Adrenal gland (tissue), 5 donors: ENCODE results near the gene AGAP3.

Source experiments
- CTCF ChIP-seq, 6 experiments: fragments of 450-650 bp in 4 of 6; fragments of 200-600 bp in 2 of 6; sonication (generic) in 1 of 6; IDR thresholded peaks; 1 replicate in 5 of 6; 2 replicates in 1 of 6; pipeline versions ENCODE4 v1.5.1 to v1.8.0; 2016 to 2021; ENCODE audit warnings: antibody characterized with exemption in 6 of 6, mild to moderate bottlenecking in 2 of 6, moderate library complexity in 1 of 6
- POLR2A ChIP-seq, 2 donors: fragments of 450-650 bp; IDR thresholded peaks; one replicate each; pipeline ENCODE4 v1.6.1; 2017; ENCODE audit warnings: antibody characterized with exemption in 2 of 2, mild to moderate bottlenecking in 2 of 2, moderate library complexity in 1 of 2
- donor health status: DM: no; HTN: no; CAD: no.

- TF ChIP-seq CTCF (IDR thresholded peaks at IDR 0.05) (no peak), POLR2A (IDR thresholded peaks at IDR 0.05) (no peak)
Observed at GRCh38 chr7:151173386-151174245, 87.3 kb downstream of the AGAP3 start.
